HuH-7.5 (cell line): ENCODE data around the gene RNF4.
"Not testable (repeated sequence)": the region's sequence is repeated elsewhere in the genome, so short reads cannot be mapped to it uniquely, and the experiment has no call there.

Experiments
- DNase-seq: peaks from one replicate; pipeline ENCODE4 v3.0.0; 2011; ENCODE audit warnings: low spot score

The RNF4 gene

DNA sequence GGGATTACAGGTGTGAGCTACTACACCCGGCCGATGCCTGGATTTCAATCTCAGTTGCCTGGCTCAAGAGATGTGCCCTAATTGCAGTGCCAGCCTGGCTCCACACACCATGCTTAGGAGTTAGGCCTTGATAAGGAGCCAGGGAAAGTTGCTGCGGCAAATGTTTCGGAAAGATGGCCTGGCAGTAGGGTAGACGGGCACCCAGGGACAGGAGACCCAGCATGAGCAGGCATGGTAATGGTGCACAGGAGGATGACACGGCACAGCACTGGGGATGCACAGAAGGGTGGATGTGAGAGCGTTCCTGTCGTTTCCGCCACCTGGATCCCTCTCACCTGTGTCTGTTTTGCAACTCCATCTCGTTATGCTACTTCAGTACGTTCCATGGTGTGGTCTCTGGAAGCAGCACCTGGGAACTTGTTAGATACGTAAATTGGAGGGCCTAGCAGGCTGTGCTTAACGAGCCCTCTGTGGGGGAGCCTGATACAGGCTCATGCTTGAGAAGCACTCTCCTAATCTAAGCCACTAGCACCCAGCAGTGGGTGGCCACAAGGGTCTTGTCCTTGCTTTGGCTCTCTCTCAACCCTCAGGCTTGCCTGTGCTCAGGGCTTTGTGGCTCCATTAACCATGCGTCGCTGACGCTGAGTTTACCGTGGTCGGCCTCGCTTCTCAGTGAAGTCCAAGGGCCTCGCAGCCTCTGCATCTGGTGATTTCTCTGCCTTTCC is 20.3 kb downstream of the RNF4 start:
- no peak for DNase-seq

DNA sequence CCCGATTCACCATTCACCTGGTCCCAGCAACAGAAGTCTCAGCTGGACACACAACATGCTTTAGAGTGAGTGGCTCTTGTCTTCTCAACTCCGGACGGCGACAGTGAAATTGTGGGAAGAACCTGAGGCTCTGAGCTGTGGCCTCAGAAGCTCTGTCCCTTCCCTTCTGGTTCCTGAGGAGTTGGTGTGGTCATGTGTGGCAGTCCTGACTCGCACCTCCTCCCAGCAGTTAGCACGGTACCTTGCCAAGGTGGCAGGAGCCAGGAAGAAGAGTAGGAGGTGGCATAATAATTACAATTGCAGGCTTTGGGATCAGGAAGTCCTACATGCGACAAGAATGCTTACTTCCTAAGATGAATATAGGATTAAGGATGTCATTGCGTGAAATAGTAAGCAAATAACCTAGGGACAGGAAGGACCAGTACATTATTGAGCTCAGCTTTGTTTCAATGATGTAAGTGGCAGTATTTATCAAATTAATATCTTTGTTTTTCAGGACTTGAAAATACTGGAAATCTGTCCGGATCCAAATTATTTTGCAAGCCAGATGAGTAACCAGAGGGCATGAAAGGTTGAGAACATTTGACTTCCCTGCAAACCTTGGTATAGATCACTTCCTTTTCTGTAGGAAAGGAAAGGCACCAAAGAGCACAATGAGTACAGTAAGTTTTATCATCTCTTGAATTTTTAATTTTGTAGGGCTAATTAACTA is 21.1 kb downstream of the RNF4 start:
- no peak for DNase-seq

GRCh38 chr4:2492970-2493369 is 24.1 kb downstream of the RNF4 start:
- no peak for DNase-seq

DNA sequence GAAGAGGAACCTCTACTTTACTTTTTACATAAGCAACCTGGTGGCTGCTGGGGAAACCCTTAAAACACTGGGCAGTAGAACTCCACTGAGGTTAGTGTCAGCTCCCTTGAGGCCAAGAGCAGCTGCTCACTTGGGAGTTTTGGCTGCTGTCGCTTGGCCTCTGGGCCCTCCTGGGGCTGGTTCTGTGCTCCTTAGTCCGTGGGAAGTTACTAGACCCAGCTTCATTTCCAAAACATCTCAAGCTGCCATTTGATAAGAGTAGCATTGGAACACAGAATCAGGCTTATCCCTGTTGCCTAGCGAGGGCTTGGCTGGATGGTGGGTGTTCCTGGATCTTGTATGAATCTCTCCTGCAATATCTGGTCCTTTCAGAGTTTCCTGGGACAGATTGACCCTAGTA is 26.1 kb downstream of the RNF4 start:
- no peak for DNase-seq

DNA sequence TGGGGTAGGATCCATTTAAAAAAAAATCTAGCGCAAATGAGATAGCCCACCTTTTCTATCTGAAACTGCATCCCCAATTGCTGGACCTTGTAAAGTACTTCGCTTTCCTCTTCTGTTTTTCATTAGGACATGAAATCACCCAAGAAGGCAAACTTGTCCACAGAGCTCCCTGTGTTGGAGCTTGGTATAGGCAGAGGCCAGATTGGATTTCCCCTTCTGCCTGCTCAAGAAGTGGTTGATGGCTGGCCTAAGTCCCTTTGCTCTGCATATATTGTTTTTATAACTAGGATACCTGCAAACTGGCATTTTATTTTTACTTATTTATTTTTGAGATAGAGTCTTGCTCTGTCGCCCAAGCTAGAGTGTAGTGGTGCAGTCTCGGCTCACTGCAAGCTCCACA is 28.4 kb downstream of the RNF4 start:
- no peak for DNase-seq

GRCh38 chr4:2497931-2498330 is 29.0 kb downstream of the RNF4 start:
- DNase-seq = no peak

GRCh38 chr4:2500547-2500946 is 31.6 kb downstream of the RNF4 start:
- no peak for DNase-seq

DNA sequence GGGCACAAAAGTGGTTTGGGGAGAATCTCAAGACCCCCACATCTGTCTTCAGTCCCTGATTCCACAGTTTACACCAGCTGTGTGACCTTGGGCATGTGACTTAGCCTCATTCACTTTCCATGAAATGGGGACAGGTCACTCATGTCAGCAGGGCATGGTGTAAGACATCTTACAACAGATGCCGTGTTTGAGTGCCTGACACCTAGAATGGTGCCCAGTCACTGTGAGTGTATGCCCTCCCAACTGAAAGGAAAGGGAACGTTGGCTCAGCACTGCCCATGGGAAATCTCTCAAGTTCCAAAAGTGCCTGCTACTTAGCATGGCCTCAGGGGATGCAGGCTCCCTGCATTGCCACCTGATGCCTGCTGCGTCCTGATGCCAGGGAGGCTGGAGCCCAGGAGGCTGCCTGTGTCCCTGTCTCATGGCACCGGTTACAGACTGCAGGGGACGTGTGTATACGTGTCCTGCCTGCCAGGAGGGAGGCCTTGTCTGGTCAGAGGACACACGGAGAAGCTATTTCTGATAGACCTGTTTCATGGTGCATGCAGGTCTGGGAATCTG is 32.2 kb downstream of the RNF4 start:
- no peak for DNase-seq

GRCh38 chr4:2503809-2504208 is 34.9 kb downstream of the RNF4 start:
- DNase-seq = no peak

DNA sequence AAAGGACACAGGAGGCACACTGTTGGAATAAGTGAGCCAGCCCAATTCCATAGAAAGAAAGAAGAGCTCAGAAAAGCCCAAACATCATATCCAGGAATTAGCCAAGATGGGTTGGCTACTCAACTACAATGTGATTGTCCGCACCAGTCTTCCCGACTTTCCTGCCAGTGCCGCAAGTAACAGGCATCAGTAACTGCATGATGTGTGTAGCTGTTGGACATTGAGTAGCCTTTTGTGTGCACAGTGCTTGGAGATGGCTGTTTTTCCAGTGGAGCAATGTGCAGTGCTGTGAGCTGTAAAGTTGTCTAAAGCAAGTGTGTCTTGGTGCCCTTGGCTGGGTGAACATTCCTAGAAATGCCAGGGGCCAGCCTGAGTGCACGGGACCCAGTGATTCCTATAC is 38.4 kb downstream of the RNF4 start:
- DNase-seq = no peak

DNA sequence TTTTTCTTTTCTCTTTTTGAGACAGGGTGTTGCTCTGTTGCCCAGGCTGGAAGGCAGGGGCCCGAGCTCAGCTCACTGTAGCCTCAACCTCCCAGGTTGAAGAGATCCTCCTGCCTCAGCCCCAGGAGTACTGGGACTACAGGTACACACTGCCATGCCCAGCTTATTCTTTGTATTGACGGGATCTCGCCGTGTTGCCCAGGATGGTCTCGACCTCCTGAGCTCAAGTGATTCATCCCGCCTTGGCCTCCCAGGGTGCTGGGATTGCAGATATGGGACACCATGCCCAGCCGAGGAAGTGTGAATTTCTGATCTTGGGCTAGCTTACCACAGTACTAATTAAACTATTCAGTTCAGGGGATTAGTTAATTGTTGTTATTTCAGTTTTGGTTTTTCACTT is 38.9 kb downstream of the RNF4 start:
- DNase-seq = no peak

DNA sequence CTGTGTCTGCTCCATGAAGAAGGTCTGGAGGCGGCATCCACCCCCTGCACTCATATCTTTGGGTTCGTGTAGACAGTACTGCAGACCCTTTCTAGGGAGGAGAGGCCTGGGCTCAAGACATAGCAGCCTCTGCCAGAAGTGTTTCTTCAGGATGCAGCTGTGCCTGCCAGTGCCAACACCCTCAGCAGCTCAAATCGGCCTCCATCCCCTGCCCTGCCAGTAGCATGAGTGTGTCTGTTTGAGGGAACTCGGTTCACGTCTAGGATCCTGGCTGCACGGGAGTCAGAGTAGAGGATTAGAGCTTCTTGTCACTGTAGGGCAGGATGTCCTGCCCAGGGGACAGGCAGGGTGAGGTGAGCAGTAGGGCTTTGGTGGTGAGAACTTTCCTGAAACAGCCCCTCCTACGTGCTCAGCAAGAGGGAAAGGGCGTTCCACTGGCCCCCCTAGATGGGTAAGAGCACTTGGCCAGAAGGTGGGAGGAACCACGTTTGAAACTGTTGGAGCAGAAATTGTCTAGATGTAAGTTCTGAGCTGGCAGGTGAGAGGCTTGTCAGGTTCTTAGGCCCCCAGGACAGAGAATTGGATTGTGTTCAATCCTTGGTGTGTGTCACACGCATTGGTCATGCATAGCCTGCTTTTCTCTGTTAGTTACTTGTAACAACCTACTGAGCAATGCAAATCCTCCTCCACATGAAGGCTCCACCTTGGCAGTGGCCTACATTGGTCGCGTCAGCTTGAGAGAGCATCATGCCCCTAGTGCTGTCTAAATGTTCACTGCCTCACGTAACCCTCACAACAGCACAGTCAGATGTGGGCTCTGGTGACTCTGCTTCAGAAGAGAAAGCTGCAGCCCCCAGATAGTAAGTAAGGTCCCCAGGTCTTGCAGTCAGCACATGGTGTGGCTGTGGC is 41.7 kb downstream of the RNF4 start:
- no peak for DNase-seq

GRCh38 chr4:2511645-2512131 is 42.8 kb downstream of the RNF4 start:
- no peak for DNase-seq

GRCh38 chr4:2512396-2513135 is 43.7 kb downstream of the RNF4 start:
- DNase-seq = no peak

GRCh38 chr4:2514193-2514592 is 45.3 kb downstream of the RNF4 start:
- DNase-seq = not testable (repeated sequence)

GRCh38 chr4:2514944-2515343 is 46.0 kb downstream of the RNF4 start:
- DNase-seq = not testable (repeated sequence)

DNA sequence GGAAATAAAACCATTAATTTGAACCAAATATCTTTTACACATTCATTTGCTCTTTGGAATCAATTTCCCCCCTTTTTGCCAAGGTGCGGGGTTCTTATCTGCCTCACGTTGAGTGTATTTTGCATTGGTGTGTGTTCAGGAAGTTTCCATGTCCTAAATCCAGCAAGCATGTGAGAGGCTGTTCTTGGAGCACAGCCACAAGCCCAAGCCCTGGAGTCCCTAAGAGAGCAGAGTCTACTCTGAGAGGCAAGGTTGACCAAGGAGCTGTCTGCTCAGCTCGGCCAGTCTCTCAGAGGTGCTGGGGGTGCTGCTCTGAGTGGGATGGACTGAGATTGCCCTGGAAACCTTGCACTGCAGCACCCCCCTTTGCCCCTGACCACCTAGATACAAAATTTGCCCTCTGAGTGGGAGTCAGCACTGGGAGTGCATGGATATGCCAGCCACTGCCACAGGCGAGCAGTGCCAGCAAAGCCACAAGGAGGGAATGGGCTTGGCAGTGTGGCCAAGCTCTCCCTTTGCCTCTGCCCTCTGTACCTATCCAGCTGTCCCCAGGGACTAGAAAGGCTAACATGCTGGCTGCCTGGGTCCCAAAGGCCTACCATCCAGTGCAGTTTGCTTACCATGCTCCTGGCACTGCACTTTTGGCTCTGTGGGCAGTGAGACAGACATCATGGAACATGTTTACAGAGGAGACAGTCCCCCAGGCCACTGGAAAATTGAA is 47.1 kb downstream of the RNF4 start:
- DNase-seq = no peak

DNA sequence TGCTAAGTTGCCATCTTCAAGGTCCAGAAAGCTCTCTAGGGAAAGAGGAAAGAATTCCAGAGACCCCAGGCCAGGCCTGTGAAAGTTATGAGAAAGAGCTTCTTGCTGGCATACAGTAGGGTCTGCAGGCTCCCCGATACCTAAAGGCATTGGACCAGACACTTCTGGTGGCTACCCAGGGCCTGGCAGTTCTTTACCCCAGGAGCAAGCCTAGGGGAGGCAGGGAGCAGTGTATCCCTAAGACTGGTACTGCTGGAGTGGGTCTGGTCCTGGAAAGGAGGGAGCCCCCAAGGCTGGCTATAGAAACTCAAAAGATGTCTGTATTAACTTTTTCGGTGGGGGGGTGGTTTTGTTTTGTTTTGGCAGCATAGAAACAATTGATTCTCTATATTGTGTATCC is 47.7 kb downstream of the RNF4 start:
- DNase-seq = no peak

DNA sequence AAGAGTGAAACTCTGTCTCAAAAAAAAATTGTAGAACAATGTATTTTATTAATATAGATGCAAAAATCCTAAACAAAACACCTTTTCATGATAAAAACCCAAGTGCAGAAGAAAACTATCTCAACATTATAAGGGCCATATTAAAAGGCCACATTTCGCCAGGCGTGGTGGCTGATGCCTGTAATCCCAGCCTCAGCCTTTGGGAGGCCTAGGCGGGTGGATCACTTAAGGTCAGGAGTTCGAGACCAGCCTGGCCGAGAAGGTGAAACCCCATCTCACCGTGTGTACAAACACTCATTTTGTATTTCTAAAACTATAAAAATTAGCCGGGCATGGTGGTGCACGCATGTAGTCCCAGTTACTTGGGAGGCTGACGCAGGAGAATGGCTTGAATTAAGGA is 57.7 kb downstream of the RNF4 start:
- DNase-seq = no peak

GRCh38 chr4:2534904-2535375 is 66.0 kb downstream of the RNF4 start:
- DNase-seq = no peak
